NCI-H2196 (cell line): ENCODE measurements around the gene ECHS1.
A peak's percentile ranks its signal among the peaks of the same experiment; 100 is the strongest.

ENCODE experiments used
- DNase-seq: peaks from one replicate; lab custom pipeline; 2025; ENCODE audit not compliant: unreplicated experiment; lab: John Stamatoyannopoulos, UW

Gene ECHS1

GRCh38 chr10:133359554-133359971 lies 13.6 kb downstream of the ECHS1 start:
- DNase-seq: peak; percentile 58

DNA sequence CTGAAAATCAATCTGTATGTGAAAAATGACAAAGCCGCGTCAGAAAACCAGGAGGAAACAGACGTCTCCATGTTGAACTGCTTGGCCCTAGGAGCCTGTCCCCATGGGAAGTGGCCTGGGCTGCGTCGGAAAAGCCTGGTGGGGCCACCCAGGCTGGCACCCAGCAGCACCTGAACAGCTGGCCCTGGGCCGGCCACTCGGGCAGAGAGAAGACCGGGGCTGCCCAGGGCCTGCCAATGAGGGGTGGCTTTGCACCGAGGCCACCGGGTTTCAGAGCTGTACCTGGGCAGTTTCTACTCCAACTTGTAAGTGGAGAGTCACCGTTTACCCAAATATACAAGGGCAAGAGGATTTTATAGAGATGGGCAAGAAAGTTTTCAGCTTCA lies 14.2 kb downstream of the ECHS1 start:
- DNase-seq: no peak

DNA sequence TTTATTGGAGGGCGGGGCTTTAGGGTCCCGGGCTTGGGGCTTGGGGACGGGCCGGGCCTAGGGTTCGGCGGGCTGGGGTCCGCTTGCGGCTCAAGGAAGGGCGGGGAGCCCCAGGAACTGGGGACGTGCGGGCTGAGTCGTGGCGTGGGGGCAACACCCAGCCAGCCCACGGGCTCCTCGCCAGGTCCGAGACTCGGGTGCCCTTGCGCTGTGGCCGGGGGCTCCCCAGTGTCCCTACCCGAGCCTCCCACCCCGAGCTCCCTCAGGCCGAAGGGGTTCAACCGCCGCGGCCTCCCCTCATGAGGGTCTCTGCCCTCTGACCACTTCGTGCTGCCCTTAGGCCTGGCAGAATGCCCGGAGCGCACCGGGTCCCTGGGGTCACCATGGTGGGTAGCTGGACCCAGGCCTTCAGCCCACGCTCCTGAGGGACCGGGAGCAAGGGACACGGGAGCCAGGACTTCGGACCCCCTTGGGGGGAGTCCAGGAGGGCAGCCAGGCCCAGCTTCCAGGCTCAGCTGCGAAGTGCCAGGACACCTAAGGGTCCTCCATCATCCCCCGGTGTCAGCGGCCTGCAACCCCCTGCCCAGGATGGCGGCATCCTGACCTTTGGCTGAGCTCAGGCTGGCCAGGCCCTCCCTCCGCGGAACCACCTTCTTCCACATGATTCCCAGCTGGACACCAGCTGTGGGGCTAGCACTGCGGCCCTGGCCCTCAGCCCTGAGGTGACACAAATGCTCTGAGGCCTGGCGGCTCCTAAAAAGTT lies 14.8 kb downstream of the ECHS1 start:
- DNase-seq: no peak

DNA sequence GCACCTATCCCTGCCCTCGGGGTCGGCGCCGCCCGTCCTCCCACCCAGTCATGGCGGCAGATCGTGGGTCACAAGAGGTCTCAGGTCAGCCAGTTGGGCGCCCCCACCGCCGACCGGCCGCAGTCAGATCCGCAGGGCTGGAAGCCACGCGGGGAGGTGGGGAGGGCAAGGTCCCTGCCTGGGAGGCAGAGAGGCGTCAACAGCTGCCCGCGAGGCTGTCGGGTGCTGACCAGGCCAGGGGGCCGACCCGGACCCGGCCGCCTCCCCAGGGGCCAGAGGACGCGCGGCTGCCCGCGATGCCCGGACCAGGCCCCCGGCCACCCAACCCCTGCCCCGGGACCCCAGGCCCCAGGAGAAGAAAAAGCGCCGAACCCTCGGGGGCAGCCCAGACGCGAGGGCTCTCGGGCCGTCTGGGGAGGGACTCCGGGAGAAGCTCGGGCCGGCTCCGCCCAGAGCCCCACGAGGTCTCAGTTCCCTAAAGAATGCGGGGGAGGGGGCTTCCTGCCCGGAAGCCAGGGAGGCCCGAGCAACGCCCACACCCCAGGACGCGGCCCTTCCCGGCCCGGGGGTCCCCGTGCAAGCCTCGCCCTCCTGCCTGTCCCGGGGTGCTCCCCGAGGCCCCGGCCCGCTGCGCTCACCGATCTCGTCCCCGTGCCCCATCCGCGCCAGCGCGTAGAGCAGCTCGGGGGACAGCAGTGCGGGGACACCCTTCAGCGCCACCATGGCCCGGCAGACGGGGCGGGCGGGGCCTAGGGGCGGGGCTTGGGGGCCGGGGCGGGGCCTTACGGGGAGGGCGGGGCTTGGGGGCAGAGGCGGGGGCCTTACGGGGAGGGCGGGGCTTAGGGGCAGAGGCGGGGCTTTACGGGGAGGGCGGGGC lies 15.6 kb downstream of the ECHS1 start, which contains the start of gene FUOM:
Gene FUOM (minus strand): TSS at position 735 of the 877 bp plus-strand sequence. CDS start 12 bp downstream, at position 723.
- peak; percentile 7 for DNase-seq

DNA sequence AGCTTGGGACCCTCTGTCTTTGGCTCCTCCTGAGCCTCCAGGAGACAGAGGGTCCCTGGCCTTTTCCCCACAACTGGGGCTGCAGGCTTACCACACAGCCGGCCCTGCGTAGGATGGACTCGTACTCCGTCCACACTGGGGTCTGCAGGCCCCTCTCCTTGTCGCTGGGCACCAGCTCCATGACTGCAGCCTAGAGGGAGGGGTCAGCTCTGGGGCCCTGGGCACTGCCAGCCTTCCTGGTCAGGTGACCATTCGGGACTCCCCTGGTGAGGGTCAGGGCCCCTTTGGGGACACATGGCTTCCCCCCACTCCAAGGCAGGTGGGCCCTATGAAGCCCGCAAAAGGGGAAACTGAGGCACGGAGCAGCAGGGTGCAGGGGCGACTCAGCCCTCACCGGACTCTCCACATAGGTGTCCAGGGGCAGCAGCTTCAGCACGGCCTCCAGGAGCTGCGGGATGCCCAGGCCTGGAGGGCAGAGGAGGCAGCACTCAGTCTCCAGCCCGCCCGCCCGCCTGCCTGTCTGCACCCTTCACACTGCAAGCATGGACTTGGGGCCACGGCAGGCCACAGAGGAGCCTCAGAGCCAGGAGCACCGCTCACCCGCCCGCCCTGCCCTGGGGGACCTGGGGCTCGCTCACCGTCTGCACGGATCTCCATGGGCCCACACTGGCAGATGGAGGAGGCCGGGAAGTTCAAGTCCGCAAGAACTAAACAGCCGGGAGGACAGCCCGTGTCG lies 16.4 kb downstream of the ECHS1 start:
- DNase-seq: no peak

GRCh38 chr10:133355991-133356390 lies 17.2 kb downstream of the ECHS1 start:
- no peak for DNase-seq

DNA sequence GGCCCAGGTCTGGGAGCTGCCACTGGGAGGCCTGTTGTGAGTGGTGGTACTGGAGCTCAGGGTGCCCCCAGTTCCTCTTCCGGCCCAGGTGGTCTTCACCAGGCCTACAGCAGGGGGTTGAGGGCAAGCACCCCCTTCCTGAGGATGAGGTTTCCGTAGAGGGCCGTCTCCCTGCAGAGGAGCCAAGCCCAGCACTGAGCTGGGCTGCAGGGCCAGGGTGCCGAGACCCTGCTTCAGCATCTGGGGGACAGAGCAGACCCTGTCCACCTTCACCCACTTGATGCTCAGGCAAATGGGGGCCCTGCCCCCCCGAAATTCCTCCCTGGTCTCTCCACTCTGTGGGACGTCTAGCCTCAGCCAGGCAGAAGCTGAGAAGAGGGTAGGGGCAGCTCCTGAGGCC lies 17.9 kb downstream of the ECHS1 start:
- no peak for DNase-seq

GRCh38 chr10:133354672-133355240 lies 18.4 kb downstream of the ECHS1 start:
- DNase-seq: no peak

- no peak for DNase-seq
Observed at GRCh38 chr10:133353988-133354605, 19.1 kb downstream of the ECHS1 start.

- no peak for DNase-seq
Observed at GRCh38 chr10:133353202-133353959, 19.8 kb downstream of the ECHS1 start.

DNA sequence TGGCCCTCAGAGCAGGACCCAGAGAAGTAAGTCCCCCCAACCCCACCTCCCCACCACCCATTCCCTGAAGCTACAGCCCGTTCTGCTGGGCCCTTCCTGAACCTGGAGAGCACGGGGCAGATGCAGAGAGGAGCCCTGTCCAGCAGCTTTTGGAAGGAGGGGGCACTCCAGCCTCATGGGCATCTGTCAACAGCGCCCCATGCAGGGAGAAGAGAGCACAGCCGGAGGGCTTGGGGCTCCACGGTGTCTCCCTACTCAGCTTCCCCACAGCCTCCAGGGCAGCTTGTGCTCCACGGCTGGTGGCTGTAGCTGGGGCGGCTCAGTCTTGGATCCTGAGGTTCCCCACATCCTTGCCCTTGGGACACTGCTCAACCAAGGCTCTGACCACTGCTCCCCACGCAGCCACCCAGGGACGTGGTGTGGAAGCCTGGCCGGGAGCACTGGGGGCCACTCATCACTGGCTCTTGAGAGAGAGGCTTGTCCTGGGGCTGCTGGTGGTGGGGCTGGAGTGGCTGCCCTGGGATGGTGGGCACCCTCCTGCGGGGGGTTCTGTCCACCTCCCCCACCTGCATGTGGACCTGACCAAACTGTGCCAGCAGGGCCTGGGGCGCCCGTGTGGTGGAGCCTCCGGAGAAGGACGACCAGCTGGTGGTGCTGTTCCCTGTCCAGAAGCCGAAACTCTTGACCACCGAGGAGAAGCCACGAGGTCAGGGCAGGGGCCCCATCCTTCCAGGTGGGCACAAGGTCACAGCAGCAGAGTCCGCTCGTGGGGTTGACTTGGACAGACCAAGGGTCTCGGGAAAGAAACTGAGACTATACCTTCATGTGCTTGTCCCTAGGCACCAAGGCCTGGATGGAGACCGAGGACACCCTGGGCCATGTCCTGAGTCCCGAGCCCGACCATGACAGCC lies 21.5 kb downstream of the ECHS1 start:
- no peak for DNase-seq

DNA sequence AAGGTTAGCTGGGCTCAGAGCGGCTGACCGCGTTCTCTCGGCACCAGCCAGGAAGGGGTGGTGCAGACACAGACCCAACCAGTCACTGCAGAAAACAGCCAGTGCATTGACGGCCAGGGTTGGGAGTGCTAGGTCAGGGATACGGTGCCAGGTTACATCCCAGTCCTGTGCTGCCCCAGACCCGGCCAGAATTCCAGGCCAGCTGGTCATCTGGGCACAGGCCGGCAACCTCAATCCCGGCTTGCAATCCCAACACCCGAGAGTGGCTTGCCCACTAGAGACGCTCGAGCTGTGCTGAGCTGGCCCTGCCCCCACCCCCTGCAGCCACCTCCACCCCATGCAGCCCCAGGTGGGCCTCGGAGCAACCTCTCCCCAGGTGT lies 22.2 kb downstream of the ECHS1 start:
- DNase-seq: no peak

DNA sequence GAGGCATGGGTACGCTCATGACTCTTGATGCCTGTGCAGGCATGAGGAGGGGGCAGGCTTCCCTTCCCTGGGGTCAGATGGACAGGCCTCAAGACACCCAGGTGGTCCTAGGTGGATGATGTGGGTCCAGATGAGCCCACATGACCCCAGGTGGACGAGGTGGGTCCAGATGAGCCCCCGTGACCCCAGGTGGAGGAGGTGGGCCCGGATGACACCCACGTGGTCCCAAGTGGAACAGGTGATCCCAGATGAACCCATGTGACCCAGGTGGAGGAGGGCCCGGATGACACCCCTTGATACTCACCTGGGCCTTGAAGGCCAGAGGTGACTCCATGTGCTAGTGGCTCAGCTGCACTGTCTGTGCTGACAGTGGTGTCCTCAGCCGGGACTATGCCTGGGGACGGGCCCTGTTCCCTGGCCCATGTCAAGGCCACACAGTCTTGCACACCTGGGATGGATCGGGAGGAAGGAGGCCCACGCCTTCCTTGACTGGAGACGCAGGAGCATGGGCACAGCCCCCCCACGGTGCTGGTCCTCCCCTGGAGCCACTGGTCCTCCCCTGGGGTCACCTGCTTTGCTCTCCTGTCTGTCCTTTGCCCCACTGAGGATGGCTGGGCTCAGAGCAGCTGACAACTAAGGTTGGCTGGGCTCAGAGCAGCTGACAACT lies 22.7 kb downstream of the ECHS1 start:
- DNase-seq: no peak

GRCh38 chr10:133349577-133350011 lies 23.6 kb downstream of the ECHS1 start:
- DNase-seq: no peak

GRCh38 chr10:133349160-133349568 lies 24.0 kb downstream of the ECHS1 start:
- no peak for DNase-seq

DNA sequence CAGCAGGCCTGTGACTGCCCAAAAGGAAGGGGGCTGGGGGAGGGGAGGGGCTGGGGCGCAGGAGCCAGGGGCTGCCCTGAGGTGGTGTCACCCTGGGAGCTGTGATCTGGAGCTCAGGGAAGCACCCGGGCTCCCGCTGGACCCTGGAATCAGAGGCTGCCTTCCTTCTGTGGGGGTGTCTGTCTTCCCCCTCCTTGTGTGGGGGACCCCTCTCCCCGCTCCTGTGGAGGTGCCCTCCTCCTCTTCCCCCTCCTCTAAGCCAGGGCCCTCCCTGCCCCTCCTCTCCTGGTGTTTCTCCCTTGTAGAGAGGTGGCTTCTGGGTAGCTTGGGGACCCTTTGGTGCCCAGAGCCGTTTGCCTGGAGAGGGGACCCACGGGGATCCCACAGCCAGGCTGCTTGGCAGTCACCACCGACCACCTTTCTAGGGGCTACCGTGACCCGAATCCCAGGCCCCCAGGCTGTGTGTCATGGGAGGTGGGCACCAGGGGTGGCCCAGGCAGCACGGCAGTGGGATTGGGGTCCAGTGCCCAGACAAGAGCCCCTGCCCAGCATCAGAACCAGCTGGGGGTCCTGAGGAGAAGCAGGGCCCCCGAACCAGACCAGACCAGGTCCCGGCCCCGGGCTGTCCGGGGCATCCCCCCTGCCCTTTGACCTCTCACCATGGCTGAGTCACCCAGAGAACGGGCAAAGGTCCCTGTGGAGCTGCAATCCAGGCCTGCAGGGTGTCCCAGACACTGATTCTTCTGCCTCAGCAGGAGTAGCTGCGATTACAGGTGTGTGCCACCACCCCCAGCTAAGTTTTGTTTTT lies 25.2 kb downstream of the ECHS1 start:
- DNase-seq: no peak

- DNase-seq: no peak
Observed at GRCh38 chr10:133346413-133346812, 26.7 kb downstream of the ECHS1 start.
